MM.1S (cell line): Measurements from ENCODE around the gene EWSR1.

ENCODE experiments used
- CTCF ChIP-seq: fragments of 300-600 bp; sonication (generic); IDR thresholded peaks from 2 replicates; pipeline ENCODE4 v1.5.1; 2016; ENCODE audit warnings: antibody characterized with exemption, low read length, mixed read lengths
- EZH2 ChIP-seq: fragments of 300-600 bp; sonication (generic); optimal IDR thresholded peaks from 2 replicates; pipeline ENCODE3; 2017; ENCODE audit warnings: low read depth, mild to moderate bottlenecking, antibody characterized with exemption, low read length, mixed read lengths

GRCh38 chr22:29311464-29312217 is 43.6 kb downstream of the EWSR1 start:
- TF ChIP-seq CTCF (no peak), EZH2 (no peak)
